ENCODE data around the gene MAP2K6. TPM values are rescaled to one million over a fixed set of nuclear protein-coding genes. Genes with fewer than 3 reads are reported as not detected.

The MAP2K6 gene
- polyA plus RNA-seq, 1 donor (not counting 4 experiments of a cell fraction or from before 2014, with no cell fraction given) = 0.39 TPM

- no peaks in the 10 kb centered on the region for H4K20me1 ChIP-seq (ENCODE audit: control insufficient read depth, extremely low read depth, insufficient read depth, low read length)
- H3K27me3 ChIP-seq (ENCODE audit: control insufficient read depth, extremely low read depth, insufficient read depth, low read length) = no peaks in the 10 kb centered on the region
- no peaks in the 10 kb centered on the region for H3K9me3 ChIP-seq (ENCODE audit: control insufficient read depth, low read depth, low read length)
- no peak for TF ChIP-seq EZH2 (IDR thresholded peaks at IDR 0.05; ENCODE audit: low read length)
- no peak for TF ChIP-seq CTCF (optimal IDR thresholded peaks at IDR 0.05 in 1 of 3, IDR thresholded peaks at IDR 0.05 in 1 of 3, conservative IDR thresholded peaks at IDR 0.05 in 1 of 3; ENCODE audit: extremely low read depth in 1 of 3, insufficient read depth in 2 of 3, low read length in 3 of 3)
- DNase-seq (ENCODE audit: low read depth, low spot score) (no peak), FAIRE-seq (no peak)
- no peaks in the 10 kb centered on the region for H3K36me3 ChIP-seq (ENCODE audit: control insufficient read depth in 2 of 2, extremely low read depth in 1 of 2, insufficient read depth in 2 of 2, low read length in 2 of 2)
- H3K4me1 ChIP-seq (ENCODE audit: control insufficient read depth, extremely low read depth, insufficient read depth, low read length) = no peaks in the 10 kb centered on the region
- H3K9ac ChIP-seq (ENCODE audit: control insufficient read depth, extremely low read depth, insufficient read depth, low read length) = no peak overlapping the region
- dilution Hi-C loops (cut with MboI; ENCODE audit: extremely low pct_ligation_motif_present, low sequenced_read_pairs) = no loop called here
- H3K4me3 ChIP-seq (ENCODE audit: control insufficient read depth in 2 of 3, extremely low read depth in 1 of 3, insufficient read depth in 2 of 3, low read depth in 1 of 3, low read length in 3 of 3) = no peak overlapping the region
- no peaks in the 10 kb centered on the region for H3K9me1 ChIP-seq (ENCODE audit: control insufficient read depth, extremely low read depth, insufficient read depth, low read length)
- no peaks in the 10 kb centered on the region for H3K79me2 ChIP-seq (ENCODE audit: control insufficient read depth, insufficient read depth, low read length)
- H3K27ac ChIP-seq (ENCODE audit: control insufficient read depth, insufficient read depth, low read length) = no peak overlapping the region
- no peak overlapping the region for H2AFZ ChIP-seq (ENCODE audit: control insufficient read depth, low read length)
- H3K4me2 ChIP-seq (ENCODE audit: control insufficient read depth, extremely low read depth, insufficient read depth, low read depth, low read length) = no peak overlapping the region
These were observed 41.4 kb upstream of the MAP2K6 start for GRCh38 chr17:69373069-69373468.

- Histone ChIP-seq H3K4me3 (ENCODE audit: control insufficient read depth in 2 of 3, extremely low read depth in 1 of 3, insufficient read depth in 2 of 3, low read depth in 1 of 3, low read length in 3 of 3) (no peak overlapping the region), H3K4me1 (ENCODE audit: control insufficient read depth, extremely low read depth, insufficient read depth, low read length) (no peaks in the 10 kb centered on the region), H3K79me2 (ENCODE audit: control insufficient read depth, insufficient read depth, low read length) (no peaks in the 10 kb centered on the region), H2AFZ (ENCODE audit: control insufficient read depth, low read length) (no peak overlapping the region), H3K4me2 (ENCODE audit: control insufficient read depth, extremely low read depth, insufficient read depth, low read depth, low read length) (no peak overlapping the region), H3K36me3 (ENCODE audit: control insufficient read depth in 2 of 2, extremely low read depth in 1 of 2, insufficient read depth in 2 of 2, low read length in 2 of 2) (no peaks in the 10 kb centered on the region), H3K9me3 (ENCODE audit: control insufficient read depth, low read depth, low read length) (no peaks in the 10 kb centered on the region), H3K27ac (ENCODE audit: control insufficient read depth, insufficient read depth, low read length) (no peak overlapping the region), H3K27me3 (ENCODE audit: control insufficient read depth, extremely low read depth, insufficient read depth, low read length) (no peaks in the 10 kb centered on the region), H4K20me1 (ENCODE audit: control insufficient read depth, extremely low read depth, insufficient read depth, low read length) (no peaks in the 10 kb centered on the region), H3K9ac (ENCODE audit: control insufficient read depth, extremely low read depth, insufficient read depth, low read length) (no peak overlapping the region), H3K9me1 (ENCODE audit: control insufficient read depth, extremely low read depth, insufficient read depth, low read length) (no peaks in the 10 kb centered on the region)
- no peak for TF ChIP-seq EZH2 (IDR thresholded peaks at IDR 0.05; ENCODE audit: low read length)
- TF ChIP-seq CTCF (optimal IDR thresholded peaks at IDR 0.05 in 1 of 3, IDR thresholded peaks at IDR 0.05 in 1 of 3, conservative IDR thresholded peaks at IDR 0.05 in 1 of 3; ENCODE audit: extremely low read depth in 1 of 3, insufficient read depth in 2 of 3, low read length in 3 of 3) = no peak
- dilution Hi-C loops (cut with MboI; ENCODE audit: extremely low pct_ligation_motif_present, low sequenced_read_pairs) = no loop called here
- FAIRE-seq (no peak), DNase-seq (ENCODE audit: low read depth, low spot score) (no peak)
These were observed 39.3 kb upstream of the MAP2K6 start for GRCh38 chr17:69375229-69375628.

All from keratinocyte (primary cell).